HG03108 (cell line): ENCODE results near the gene CD164L2.
A peak's percentile ranks its signal among the peaks of the same experiment; 100 is the strongest.

Experiments
- ATAC-seq: cut with Tn5 transposase; IDR thresholded peaks from one replicate; pipeline ENCODE4 v1.9.1; 2021; ENCODE audit warnings: moderate library complexity; ENCODE audit not compliant: unreplicated experiment

The CD164L2 gene

DNA sequence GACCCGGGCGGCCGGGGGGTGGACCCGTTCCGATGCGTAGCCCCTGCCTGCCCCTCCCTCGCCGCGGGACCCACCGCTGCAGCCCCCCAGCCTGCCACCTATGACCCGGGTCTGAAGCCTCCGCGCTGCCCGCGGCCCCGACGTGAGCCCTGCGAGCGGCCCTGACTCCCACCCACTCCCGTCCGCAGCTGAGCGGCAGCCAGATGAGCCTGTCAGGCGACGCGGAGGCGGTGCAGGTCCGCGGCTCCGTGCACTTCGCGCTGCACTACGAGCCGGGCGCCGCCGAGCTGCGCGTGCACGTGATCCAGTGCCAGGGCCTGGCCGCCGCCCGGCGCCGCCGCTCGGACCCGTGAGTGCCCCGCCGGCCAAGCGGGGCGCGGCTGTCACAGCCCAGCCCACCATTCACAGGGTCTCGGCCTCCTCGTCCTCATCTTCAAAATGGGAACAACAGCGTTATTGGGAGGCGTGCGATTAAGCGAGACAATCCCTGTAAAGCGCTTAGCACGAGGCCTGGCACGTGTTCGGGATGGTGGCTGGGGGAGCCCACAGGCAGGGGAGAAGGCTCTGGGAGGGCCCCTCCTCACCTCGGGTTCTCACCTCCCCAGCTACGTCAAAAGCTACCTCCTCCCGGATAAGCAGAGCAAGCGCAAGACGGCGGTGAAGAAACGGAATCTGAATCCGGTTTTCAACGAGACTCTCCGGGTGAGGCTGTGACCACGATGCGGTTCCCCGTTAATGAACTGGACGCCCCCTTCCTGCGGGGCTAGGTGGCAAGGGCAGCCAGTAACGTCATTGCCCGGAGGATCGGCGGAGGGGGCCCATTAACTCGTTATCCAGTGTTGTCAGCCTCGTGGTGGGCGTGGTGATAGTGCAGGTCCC, 33.1 kb downstream of the CD164L2 start:
- no peak for ATAC-seq

DNA sequence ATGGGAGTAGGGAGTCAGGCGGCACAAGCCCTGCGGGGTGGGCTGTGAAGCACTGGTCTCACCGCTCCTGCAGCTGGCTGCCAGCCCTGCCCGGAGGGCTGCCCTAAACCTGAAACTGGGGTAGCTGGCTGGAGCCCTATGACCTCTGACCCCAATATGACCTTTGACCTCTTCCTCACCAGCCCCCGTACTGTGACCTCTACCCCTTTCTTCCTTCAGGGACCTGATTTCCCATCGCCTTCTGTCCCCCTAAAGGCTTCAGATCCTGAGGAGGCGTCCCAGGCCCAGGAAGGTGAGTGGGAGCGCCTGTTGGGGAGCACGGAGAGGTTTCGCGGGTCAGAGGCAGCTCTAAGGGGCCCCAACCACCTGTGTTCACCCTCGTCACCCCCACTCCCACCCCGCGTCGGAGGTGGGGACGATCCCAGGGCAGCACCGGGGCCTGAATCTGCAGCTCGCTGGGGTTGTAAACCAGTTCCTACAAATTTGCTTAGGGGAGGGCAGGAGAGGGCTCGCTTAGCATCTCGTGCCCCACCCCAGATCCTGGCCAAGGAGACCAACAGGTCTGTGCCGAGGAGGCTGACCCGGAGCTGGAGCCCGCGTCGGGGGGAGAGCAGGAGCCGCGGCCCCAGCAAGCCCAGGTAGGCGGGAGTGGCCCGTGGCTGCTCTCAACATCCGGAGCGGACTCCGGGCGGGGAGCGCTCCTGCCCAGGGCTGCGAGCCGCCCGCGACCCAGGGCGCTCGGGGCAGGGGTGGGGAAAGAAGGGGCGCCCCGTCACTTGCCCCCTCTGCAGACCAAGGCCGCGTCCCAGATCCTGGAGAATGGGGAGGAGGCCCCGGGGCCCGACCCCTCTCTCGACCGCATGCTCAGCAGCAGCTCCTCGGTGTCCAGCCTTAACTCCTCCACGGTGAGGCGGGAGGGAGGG, 34.0 kb downstream of the CD164L2 start:
- ATAC-seq = no peak

DNA sequence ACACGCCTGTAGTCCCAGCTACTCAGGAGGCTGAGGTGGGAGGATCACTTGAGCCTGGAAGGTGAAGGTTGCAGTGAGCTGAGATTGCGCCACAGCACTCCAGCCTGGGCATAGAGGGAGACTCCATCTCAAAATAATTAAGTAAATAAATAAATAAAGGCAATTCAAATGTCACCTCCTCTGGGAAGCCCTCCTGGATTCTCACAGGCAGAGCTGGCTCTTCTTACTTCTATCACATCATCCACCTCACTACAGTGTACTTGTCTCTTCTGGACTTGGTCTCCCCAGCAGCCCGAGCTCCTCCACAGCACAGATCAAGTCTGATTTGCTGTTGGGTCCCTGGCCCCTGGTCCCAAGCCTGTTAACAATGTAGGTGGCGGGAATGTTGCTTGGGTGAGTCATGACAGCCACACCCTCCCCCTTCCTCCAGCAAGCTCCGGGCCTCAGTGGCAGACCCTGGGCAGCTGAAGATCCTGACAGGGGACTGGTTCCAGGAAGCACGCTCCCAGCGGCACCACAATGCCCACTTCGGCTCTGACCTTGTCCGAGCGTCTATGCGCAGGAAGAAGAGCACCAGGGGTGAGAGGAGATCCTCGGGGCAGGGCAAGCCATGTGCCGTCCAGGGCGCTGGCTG, 36.0 kb downstream of the CD164L2 start:
- no peak for ATAC-seq

DNA sequence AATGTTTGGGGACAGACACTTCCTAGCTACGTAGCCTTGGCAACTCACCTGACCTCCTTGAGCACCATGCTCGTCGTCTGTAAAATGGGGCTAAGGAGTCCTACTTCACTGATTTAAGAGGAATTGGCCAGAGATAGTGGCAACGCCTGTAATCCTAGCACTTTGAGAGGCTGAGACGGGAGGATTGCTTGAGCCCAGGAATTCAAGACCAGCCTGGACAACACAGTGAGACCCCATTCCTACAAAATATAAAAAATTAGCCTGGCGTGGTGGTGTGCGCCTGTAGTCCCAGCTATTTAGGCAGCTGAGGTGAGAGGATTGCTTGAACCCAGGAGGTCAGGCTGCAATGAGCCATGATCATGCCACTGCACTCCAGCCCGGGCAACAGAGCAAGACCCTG, 36.8 kb downstream of the CD164L2 start:
- no peak for ATAC-seq

DNA sequence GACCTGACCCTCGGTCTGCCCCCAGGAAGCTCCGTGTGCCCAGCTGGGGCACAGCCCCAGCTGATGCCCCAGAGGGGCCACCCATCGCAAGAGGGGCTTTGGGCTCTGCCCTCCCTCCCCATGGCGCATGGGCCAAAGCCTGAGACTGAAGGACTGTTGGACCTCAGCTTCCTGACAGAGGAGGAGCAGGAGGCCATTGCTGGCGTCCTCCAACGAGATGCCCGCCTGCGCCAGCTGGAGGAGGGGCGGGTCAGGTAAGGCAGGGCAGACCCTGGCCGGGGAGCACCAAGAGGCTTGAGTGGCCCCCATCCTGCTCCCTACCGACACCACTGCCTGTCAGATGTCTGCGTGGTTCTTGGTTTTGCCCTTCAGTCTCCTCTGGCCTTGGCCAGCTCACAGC, 37.9 kb downstream of the CD164L2 start:
- no peak for ATAC-seq

DNA sequence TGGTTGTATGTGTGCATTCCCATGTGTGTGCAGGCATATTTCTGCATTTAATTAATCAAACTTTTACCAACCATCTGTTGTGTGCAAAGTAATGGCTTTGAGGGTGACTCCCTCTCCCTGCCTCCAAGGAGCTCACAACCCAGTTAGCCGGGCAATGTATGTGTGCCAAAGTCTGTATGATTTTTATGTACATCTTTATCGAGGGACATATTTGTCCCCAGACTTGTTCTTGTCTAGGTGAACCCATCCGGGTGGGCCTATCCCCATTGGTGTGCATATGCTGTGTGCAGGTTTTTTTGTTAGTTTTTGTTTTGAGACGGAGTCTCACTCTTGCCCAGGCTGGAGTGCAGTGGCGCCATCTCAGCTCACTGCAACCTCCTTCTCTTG, 39.5 kb downstream of the CD164L2 start:
- no peak for ATAC-seq

DNA sequence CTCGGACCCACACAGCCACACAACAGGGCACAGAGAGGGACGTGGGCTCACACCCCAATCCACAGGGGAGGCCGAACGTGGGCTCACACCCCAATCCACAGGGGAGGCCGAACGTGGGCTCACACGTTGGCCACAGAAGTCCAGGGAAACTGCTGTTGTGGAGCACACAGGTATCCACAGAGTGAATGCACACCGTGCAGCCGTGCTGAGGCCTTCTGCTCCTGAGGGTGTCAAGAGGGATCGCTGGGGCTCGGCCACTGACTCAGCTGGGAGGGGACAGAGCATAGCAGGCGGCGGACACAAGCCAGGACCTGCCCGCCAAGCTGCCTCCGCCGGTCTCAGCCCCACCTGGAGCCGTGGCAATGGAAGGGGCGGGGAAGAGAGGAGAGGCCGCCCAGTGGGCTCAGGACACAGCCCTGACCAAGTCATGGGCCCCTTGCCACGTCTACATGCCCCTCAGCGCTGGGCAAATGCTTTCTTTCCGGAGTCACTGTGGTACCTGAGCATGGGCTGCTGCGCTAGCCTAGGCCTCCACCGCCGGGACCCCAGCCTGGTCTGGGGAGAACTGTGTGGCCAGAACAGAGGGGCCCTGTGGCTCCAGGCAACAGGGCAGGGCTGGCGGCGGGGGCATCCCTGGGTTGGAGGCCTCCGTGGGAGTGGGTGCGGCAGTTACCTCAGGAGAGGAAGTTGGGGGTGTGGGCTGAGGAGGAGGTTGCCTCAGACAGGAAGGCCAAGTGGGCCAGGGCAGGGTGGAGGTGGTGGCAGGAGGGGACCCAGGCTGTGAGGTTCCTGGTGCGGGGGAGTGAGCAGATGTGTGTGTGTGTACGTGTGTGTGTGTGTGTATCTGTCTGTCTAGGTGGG, 40.1 kb downstream of the CD164L2 start:
- ATAC-seq = peak; percentile 38

DNA sequence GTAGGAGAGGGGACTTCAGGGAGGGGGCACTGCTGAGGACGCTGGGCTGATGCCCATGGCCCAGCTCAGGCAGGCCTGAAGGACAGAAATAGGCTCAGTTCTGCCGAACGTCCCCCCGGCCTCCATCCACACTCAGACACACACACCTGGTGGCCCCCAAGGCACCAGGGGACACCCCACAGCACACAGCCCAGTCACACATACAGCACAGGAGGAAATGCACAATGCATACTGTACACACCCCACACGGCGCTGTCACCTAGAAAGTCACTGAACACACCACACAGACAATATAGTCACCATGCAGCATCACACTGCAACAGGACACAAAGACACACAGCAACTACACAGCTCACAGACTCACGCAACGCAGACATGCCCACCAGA, 40.7 kb downstream of the CD164L2 start:
- ATAC-seq = no peak

DNA sequence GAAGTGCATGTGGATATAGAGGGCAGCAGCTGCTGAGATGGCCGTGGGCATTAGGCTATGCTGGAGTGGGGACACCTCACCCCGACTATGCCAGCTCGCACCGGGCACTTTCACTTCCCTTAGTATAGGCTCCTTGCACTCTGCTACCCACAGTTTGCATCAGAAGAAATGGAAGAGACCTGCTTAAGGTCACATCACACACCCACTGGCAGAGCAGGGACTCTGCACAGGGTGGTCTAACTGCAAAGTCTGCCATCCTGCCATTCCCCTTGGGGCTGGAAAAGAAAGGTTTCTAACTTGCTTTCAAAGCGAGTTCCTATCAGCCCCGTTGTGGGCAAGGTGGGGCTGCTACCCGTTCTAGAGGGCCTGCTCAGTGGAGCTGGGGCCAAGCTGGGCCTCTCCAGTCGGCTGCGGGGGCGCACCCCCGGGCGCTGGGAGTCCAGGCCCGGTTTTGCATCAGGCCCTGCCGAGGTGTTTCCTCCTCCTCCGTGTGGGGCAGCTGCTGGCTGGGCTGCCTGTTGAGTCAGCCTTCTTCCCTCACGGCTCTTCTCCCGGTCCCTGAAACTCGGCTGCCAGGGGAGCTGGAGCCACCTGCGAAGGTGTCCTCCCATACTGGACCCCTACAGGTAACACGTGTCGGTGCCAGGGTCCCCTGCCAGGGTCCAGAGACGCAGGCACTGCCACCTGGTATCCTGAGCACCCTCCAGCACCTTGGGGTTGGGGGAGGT, 41.4 kb downstream of the CD164L2 start, which contains the start of gene SYTL1:
Gene SYTL1, plus strand, starts transcription at position 498 of the 728 bp plus-strand sequence. CDS start 3,313 bp downstream, outside the sequence.
- peak; percentile 45 for ATAC-seq

DNA sequence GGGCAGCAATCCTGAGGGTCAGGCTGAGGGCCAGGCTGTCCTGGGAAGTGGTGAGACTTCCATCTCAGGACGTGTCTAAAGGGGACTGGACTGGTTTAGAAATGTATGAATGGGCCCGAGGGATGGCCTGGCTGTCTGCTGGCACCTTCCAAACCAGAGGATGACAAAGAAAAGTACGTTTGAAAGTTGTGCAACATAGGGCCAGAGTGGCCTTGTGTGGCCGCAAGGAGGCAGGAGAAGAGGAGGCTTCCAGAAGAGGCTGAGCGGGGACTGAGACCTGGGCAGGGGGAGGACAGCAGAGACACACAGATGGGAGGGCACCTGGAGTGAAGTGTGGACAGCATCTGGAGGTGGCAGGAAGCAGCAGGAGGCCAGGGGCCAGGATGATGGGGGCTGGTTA, 43.9 kb downstream of the CD164L2 start:
- ATAC-seq = no peak

DNA sequence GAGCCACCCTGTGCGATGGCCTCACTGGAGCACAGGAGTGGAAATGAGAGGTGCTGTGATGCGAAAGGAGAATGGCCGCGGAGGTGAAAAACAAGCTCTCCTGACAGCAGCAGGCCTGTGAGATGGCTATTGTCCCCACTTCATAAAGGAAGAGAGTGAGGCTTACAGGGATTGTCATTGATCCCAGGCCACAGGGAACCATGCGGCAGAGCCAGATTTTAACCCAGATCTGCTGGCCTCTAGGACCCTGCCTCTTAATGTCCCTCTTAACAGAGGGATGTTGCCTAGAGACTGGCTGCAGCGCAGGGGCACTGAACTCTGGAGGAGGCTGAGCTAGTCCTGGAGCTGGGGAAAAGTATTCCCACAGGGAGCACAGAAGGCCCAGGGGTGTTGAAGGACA, 44.4 kb downstream of the CD164L2 start:
- ATAC-seq = no peak

DNA sequence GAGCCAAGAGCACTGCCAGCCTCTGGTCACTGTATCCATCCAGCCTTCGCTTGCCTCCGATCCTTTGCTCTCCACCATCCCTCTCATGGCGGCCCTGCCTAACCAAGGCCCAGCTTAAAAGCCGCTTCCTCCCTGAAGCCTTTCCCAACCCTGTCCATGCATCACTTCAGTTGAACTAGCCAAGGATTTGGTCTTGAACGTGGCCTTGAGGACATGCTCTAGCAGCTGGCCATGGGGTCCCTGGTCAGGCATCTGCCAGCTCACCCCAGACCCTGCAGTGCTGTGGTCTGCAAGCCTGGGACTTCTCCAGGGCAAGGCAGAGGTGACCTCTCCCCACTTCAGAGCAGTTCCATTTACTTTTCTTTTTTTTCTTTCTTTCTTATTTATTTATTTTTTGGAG, 46.4 kb downstream of the CD164L2 start:
- ATAC-seq = no peak

DNA sequence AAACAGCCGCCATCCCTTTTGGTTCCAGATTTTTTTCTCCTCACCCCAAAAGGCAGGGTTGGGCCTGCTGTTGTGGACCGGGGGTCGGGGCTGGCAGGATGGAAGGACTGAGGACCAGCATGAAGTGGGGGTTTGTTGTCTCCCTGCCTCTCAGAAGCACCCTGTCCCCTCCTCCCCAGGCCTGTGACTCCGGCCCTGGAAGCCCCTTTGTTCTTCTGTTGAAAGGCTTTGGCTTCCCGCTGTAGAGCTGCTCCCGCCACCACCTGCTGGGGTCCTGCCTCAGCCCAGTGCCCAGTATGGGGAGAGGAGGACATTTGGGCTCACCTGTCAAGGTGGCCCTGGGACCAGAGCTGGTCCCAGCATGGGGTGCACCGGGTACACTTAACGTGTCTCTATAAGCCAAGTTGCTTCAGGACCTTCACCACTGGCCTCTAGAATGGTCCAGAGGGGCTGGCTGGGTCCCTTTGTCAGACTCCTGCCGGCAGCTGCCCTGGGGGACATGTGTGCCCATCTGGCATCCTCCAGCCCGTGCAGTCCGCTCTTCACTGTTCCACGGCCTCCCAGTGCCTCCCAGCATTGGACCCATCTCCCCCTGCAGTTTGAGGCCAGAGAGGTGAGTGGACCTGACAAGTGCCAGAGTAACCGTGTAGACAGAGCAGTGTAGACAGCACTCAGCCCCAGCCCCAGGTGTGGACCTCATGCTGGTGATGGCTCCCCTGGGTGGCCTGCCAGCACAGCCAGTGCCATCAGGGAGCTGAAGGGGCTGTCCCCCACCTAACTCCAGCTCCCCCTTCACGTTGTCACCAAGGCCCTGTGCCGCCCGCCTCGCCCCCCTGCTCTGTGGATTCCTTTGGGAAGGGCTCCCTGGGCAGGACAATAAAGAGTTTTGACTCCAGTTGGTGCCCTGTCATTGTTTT, 47.4 kb downstream of the CD164L2 start:
- ATAC-seq = no peak

DNA sequence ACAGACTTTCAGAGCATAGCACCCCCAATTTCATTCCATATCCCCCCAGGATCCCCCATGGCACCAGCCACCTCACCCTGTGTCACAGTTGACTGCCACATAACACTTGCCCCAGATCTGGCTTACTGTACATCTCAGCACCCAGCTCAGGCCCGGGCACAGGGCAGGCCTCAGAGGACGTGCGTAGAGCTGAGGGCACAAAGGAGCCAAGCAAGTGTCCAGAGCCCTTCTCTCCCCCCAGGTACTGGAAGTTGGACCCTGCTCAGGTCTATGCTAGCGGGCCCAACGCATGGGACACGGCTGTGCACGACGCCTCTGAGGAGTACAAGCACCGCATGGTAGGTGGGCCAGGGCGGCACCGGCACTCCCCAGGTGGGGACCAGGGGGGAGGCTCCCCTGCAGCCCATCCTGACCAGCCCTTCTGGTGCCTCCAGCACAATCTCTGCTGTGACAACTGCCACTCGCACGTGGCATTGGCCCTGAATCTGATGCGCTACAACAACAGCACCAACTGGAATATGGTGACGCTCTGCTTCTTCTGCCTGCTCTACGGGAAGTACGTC, 49.3 kb downstream of the CD164L2 start:
- ATAC-seq = no peak

DNA sequence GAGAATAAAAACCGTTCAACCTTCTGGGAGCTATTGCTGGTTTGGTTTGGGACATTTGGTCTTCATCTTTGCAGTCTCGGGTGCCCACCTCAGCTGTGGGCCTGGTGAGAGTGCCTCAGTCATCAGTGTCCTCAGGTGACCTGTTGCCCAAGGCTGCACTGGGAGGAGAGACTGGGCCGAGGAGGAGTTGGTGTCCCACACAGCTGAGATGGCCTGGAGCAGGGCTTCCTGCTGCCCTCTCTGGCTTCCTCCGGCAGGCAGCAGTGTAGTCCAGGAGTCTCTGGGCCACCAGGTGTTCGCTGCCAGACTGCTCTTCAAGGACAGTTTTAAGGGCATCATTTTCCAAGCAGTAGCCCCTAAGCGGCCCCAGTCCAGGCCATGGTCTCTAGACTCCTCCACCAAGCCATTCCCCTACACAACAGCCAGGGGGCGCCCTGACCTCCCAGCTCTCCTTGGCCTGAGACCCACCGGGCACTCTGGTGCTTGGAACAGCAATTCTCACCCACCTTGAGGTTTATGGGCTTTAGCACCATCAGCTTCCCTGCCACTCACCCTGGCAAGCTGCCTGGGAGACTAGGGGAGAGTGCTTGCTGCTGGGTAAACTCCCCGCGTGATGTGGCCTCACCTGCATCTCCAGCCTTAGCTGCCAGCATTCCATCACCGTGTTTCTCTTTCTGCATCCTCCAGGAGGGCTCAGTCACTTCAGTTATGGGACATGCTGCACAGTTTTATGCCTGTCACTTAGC, 50.4 kb downstream of the CD164L2 start:
- ATAC-seq = no peak

DNA sequence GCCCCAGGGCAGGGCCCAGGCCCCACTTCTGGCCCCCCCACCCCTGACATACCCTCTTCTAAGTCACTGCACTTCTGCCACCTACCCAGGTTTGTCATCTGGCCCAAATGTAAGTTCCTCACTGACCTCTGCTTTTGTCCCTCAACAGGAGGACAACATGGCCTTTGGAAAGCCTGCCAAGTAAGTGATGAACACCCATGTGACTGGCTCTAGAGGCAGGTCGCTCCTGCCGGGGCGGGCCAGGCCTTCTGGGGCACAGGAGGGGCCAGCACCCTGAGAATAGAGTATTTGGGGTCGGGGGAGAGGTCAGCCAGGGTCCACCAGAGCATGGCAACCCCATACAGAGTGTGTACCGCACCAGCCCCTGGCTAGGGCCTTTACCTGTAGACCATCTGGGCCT, 51.2 kb downstream of the CD164L2 start:
- ATAC-seq = no peak

DNA sequence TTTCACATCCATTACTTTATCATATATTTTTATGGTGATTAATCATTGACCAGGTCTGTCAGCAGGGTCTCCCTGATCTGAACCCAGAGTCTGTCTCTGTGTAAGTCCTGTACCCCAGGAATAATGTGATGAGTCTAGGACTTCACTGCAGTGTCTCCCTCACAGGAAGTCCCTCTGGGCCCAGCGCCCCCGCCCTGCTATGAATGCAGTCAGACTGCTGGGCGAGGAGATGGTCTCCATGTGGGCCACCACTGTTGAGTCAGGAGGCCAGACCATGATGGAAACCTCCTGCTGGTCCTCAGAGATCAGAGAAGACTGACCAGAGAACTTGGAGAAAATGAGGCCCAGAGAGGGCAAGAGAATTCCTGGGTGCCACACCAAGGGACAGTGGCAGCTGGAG, 51.7 kb downstream of the CD164L2 start:
- ATAC-seq = no peak

DNA sequence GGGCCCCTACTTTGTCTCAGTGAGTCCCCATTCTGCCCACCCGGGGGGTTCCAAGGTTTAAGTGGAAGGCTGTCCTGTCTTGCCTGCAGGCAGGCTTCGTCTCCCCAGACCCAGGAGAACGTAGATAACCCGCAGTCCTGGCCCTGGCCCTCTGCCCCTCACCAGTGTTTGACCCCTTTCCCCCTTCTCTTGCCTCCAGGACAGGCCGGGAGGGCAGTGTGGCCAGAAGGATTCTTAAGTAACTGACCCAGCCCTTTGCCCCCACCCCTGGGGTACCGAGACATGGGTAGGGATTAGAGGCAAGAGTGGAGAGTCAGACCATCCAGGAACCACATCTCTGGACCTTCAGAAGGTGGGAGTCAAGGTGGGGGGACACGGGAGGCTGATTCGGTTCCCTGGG, 52.3 kb downstream of the CD164L2 start:
- no peak for ATAC-seq
